IPS DF 6.9 (cell line): ENCODE data around the gene UBA52.
"Not testable (repeated sequence)": the region's sequence is repeated elsewhere in the genome, so short reads cannot be mapped to it uniquely, and the experiment has no call there.

ENCODE experiments used
- DNase-seq: peaks from one replicate; pipeline ENCODE4 v3.0.0-alpha.2; 2013; ENCODE audit warnings: low read depth, low spot score
- H3K27ac ChIP-seq: one replicate; pipeline ENCODE4 v1.5.1; 2013; ENCODE audit warnings: low read length, control low read depth
- H3K27me3 ChIP-seq: 2 replicates; pipeline ENCODE4 v1.6.1; 2013; ENCODE audit warnings: mild to moderate bottlenecking, low read length; ENCODE audit not compliant: control insufficient read depth, insufficient read depth
- H3K36me3 ChIP-seq: 2 replicates; pipeline ENCODE4 v1.6.1; 2013; ENCODE audit warnings: low read length; ENCODE audit not compliant: control insufficient read depth, insufficient read depth
- H3K4me1 ChIP-seq: 2 replicates; pipeline ENCODE4 v1.6.1; 2013; ENCODE audit warnings: low read length; ENCODE audit not compliant: control insufficient read depth, insufficient read depth
- H3K4me3 ChIP-seq: 2 replicates; pipeline ENCODE4 v1.5.1; 2013; ENCODE audit warnings: mild to moderate bottlenecking, low read length
- H3K9me3 ChIP-seq: 2 replicates; pipeline ENCODE4 v1.6.1; 2013; ENCODE audit warnings: low read length, inconsistent platforms; ENCODE audit not compliant: control insufficient read depth, insufficient read depth
- WGBS: extraction: QIAGEN DNeasy Blood & Tissue Kit; methylation state at CpG from one replicate; pipeline ENCODE4 v1.1.7; 2013; ENCODE audit warnings: mixed read lengths, missing lambda C conversion rate; ENCODE audit not compliant: insufficient read length, insufficient coverage; 5-methylcytosine and 5-hydroxymethylcytosine counted together

Gene UBA52

DNA sequence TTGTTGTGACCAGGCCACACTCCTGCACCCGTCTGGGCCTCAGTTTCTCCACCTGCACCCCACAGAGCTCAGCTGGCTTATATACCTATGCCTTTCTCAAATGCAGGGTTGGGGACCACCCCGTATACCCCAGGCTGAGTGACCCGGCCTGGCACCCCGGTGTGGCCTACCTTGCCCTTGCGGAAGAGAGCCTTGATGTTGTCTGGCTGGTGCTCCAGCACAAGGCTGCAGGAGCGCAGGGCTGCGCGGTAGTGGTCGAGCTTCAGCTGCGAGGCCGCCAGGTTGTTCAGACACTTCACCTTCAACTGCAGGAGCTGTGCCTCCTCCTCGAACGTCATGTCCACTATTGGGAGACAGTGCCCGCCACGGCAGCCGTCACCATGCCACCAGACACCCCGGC, 34.2 kb upstream of the UBA52 start:
- Histone ChIP-seq H3K36me3 (peaks cover 50% of the 10 kb centered on the region), H3K9me3 (no peaks in the 10 kb centered on the region), H3K27me3 (no peaks in the 10 kb centered on the region), H3K4me3 (no peak overlapping the region), H3K4me1 (no peaks in the 10 kb centered on the region; the same call in 1 of the 2 replicates), H3K27ac (no peak overlapping the region)
- no peak for DNase-seq
- no CpG with 5 or more reads among the region's 17 CpGs for WGBS

DNA sequence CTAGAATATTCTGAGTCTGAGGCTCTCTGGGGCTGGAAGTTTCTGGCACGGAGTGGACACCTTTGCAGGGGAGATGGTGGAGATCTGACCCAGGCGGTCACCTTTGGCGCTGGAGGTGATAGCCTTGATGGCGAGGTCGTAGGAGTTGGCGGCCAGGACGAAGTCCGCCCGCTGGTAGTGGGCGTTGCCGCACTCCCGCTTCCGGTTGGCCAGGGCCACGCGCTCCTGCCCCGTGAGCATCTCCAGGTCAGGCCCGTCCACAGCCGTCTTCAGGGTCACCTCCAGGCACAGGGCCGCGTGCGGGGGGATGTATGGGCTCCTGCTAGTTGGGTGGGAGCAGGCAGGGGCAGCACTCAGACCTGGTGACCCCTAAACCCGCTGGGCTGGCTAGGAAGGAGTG, 33.5 kb upstream of the UBA52 start:
- H3K27ac ChIP-seq: no peak overlapping the region
- DNase-seq: no peak
- peaks cover 43% of the 10 kb centered on the region for H3K36me3 ChIP-seq
- no peaks in the 10 kb centered on the region; the same call in 1 of the 2 replicates for H3K4me1 ChIP-seq
- WGBS: no CpG with 5 or more reads among the region's 22 CpGs
- no peaks in the 10 kb centered on the region for H3K27me3 ChIP-seq
- no peaks in the 10 kb centered on the region for H3K9me3 ChIP-seq
- H3K4me3 ChIP-seq: no peak overlapping the region

DNA sequence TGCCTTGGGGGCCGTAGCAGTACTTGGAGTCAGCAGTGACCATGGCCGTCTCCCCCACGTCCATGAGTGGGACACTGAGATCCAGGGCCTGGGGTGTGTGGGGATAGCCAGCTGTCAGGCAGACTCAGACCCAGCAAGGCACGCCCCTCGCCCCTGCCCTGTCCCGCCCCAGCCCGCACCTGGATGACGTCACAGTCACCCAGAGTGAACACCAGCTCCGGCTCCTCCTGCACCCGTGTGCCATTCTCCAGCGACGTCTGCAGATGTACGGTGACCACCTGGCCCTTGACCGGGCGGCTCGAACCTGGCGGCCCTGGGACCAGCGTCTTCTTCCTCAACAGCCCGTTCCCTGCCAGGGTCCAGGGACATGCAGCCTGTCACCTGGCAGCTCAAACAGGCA, 32.3 kb upstream of the UBA52 start:
- H3K27ac ChIP-seq: no peak overlapping the region
- no CpG with 5 or more reads among the region's 19 CpGs for WGBS
- H3K9me3 ChIP-seq: no peaks in the 10 kb centered on the region
- peaks cover 39% of the 10 kb centered on the region for H3K36me3 ChIP-seq
- H3K4me3 ChIP-seq: no peak overlapping the region
- peaks cover 2% of the 10 kb centered on the region for H3K4me1 ChIP-seq
- H3K27me3 ChIP-seq: no peaks in the 10 kb centered on the region
- no peak for DNase-seq

DNA sequence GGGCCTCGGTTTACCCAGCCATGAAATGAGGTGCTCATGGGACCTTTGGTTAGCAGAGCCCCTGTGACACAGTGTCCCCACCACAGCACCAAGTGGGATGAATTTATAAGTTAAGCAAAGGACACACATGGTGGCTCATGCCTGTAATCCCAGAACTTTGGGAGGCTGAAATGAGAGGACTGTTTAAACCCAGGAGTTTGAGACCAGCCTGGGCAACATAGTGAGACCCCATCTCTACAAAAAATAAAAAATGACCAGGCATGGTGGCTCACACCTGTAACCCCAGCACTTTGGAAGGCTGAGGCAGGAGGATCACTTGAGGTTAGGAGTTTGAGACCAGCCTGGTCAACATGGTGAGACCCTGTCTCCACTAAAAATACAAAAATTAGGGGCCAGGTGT, 31.5 kb upstream of the UBA52 start:
- no CpG with 5 or more reads among the region's 1 CpG for WGBS
- not testable (repeated sequence) for DNase-seq, H3K27ac ChIP-seq, H3K27me3 ChIP-seq, H3K9me3 ChIP-seq, H3K4me3 ChIP-seq, H3K4me1 ChIP-seq
- H3K36me3 ChIP-seq: peaks cover 39% of the 10 kb centered on the region

DNA sequence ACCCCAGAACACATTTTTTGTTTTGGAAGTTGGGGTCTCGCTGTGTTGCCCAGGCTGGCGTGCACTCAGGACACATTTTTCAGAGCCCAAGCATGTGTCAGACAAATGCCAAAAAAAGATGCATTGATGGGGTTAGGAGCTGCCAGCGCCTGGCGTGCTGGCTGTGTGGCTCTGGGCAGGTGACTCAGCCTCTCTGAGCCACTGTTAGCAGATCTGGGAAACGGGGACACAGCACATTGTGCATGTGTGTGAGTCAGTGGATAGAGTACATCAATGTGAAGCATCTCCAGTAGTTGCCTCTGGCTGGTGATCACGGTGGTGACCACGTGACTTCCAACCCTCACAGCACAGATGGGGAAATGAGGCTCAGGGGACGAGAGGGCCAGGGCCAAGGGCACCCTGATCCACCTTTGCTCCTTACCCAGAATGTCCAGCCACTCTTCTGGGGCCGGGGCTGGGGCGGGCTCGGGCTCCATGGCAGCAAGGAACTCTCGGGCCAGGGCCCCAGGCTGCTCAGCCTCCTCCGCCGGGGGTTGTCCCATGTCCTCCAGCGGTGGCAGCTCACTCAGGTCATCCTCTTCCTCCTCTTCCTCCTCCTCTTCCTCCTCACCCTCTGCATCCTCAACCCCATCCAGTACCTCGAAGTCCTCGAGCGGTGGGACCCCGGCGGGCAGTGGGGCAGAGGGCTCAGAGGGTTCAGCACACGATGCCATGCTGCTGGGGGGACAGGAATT, 30.2 kb upstream of the UBA52 start:
- H3K4me3 ChIP-seq: no peak overlapping the region
- H3K36me3 ChIP-seq: peaks cover 31% of the 10 kb centered on the region

DNA sequence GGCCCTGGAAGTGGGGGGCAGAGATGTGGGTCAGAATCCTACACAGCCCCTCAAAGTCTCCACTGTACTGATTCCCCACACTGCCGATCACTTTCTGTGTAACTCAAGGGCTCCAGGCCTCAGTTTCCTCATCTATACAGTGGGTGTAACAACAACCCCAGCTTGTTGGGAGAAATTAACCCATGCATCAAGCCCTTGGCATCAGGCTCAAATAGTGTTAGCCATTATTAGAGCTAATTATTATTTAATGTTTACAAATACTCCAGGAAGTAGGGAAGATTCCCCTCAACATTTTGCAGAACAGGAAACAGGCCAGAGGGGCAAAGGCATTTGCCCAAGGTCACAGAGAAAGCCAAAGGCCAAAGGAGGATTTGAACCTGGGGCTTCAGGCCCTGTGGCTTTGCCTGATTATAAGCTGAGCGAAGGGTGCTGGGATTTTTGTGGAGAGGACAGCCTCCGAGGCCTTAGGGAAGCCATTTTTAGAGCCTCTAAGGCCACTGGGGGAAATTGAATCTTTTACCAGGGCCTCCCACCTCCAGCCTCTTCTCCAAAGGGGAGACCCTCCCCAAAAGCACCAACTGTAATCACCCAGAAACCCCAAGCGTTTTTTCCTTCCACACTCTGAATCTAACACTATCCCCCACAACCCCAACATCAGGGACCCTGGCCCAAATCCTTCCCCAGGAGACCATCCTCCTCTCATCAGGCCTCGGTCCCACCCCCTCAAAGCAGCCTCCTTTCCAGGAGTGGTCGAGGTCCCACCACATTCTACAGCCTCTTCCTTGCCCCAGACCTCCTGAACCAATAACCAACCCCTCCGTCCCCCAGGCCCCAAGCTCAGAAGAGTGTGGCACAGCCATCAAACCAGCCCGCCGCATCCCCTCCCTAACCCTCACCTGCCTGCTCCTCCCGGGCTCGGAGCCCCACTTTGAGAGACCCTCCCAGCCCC, 29.4 kb upstream of the UBA52 start:
- DNase-seq: no peak
- peak overlapping the region; percentile 96; the same call in 1 of the 2 replicates for H3K4me3 ChIP-seq
- no peak overlapping the region for H3K27ac ChIP-seq
- peaks cover 26% of the 10 kb centered on the region for H3K36me3 ChIP-seq
- peaks cover 2% of the 10 kb centered on the region for H3K4me1 ChIP-seq
- no peaks in the 10 kb centered on the region for H3K9me3 ChIP-seq
- no peaks in the 10 kb centered on the region for H3K27me3 ChIP-seq
- WGBS: no CpG with 5 or more reads among the region's 11 CpGs

More for the DNA sequence above, 30.2 kb upstream of the UBA52 start:
- Histone ChIP-seq H3K9me3 (no peaks in the 10 kb centered on the region), H3K27ac (no peak overlapping the region), H3K27me3 (no peaks in the 10 kb centered on the region), H3K4me1 (peaks cover 2% of the 10 kb centered on the region)
- DNase-seq: no peak
- WGBS: no CpG with 5 or more reads among the region's 21 CpGs

DNA sequence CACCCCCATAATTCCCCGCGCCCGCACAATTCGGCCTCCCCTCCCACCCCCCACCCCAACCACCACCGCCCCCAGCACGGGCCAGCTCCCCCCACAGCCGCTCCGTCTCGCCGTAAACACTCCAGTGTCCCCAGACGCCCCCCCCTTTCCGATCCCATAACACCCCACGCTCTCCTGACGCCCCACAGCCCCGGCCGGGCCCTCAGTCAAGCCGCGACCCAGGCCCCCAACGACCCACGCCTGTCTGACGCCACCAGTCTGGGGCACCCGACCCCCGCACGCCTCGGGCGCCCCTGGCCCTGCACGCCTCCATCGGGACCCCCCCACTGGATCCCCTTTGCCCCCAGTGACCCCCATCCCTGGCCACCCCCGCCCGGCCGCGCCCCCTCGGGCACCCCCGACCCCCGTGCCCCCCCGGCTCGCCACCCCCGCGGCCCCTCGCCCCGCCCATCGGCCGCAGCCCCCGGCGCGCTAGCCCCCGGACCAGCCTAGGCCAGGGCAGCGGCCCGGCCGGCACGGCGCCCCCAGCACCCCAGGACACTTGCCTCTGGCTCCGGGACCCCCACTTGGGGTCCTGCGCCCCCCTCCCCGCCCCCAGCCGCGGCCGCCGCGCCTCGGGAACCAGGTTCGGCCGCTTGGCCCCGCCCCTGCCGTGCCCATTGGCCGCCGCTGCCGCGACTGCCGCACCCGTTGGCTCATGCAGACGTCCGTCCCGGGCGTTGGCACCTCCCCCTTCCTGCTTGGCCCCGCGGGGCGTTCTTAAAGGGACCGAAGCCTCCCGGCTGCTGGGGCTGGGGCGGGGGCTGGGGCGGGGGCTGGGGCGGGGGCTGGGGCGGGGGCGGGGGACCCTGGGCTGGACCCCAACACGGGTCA, 28.5 kb upstream of the UBA52 start, which contains the start of gene FKBP8:
TSS of gene FKBP8 (minus strand) at position 633 of the 873 bp plus-strand sequence. CDS start 1,603 bp downstream, outside the sequence.
- Histone ChIP-seq H3K36me3 (peaks cover 17% of the 10 kb centered on the region), H3K27me3 (no peaks in the 10 kb centered on the region), H3K9me3 (no peaks in the 10 kb centered on the region), H3K27ac (no peak within 1 kb of the TSS), H3K4me3 (peak within 1 kb of the TSS; percentile 96; the same call in 1 of the 2 replicates), H3K4me1 (peaks cover 2% of the 10 kb centered on the region)
- peak; percentile 82 for DNase-seq
- WGBS: no CpG with 5 or more reads among the region's 86 CpGs

DNA sequence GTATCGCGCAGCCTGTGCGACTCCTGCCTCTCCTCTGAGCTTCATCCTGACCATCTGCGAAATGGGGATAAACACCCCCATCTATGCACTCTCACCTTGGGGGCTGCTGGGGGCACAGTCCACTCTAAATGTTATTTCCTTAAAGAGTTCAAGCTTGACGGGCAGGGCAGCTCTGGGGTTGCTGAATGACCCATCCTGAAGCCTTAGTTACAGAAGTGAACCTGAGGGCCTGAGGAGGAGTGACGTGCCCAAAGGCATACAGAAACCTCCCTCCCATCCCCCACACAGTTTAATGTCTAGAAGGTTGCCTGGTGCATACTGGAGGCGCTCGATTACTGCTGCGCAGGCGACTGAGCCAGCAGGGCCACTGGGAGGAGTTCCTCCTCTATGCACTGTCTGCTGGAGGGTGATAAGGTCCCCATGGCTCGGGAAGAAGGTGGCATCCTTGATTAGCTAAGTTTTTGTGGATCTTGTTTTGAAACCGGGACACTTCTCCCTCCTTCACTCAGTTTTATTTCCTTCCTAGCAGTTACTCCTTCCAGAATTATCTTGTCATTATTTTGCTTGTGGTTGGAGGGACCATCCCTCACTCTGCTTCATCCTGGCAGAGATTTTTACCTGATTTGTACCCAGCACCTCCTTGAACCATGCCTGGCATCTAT, 27.7 kb upstream of the UBA52 start:
- DNase-seq: peak; percentile 48
- H3K4me1 ChIP-seq: peaks cover 2% of the 10 kb centered on the region; the same call in 1 of the 2 replicates
- H3K9me3 ChIP-seq: no peaks in the 10 kb centered on the region
- no peak overlapping the region for H3K27ac ChIP-seq
- no CpG with 5 or more reads among the region's 12 CpGs for WGBS
- peak overlapping the region; percentile 41; the same call in 1 of the 2 replicates for H3K4me3 ChIP-seq
- H3K36me3 ChIP-seq: peaks cover 14% of the 10 kb centered on the region
- H3K27me3 ChIP-seq: no peaks in the 10 kb centered on the region

DNA sequence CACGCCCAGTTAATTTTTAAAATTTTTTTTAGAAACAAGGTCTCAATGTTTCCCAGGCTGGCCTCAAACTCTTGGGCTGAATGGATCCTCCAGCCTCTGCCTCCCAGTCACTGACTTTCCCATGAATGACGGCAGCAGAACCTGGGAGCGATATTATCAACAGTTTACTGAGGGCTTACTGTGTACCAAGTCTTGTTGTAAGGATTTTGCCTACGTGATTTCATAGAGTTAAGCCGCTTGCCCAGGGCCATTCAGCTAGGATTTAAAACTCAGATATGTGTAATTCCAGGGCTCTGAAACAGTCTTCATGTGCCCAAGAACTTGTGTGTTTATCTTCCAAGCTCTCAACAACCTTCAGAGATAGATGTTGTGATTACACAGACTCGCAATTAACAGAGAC, 20.0 kb upstream of the UBA52 start:
- no peak overlapping the region for H3K27ac ChIP-seq
- no CpG with 5 or more reads among the region's 6 CpGs for WGBS

More for the DNA sequence above, 20.0 kb upstream of the UBA52 start:
- H3K4me3 ChIP-seq: no peak overlapping the region
- DNase-seq: no peak
- H3K9me3 ChIP-seq: no peaks in the 10 kb centered on the region
- H3K36me3 ChIP-seq: no peaks in the 10 kb centered on the region
- H3K4me1 ChIP-seq: no peaks in the 10 kb centered on the region
- H3K27me3 ChIP-seq: no peaks in the 10 kb centered on the region
